ENCODE data around the gene KPTN. TPM values are rescaled to one million over a fixed set of nuclear protein-coding genes. Genes with fewer than 3 reads are reported as not detected.

The KPTN gene
- total RNA-seq, 2 experiments from 2014 or later = 11.0 to 13.3 TPM

- peak overlapping the region; percentile 97 for H3K27ac Mint-ChIP-seq
- H3K4me3 Mint-ChIP-seq = no peak overlapping the region
- no peaks in the 10 kb centered on the region for H3K9me3 Mint-ChIP-seq (ENCODE audit: low read depth)
- no peak for ATAC-seq
- peaks cover 2% of the 10 kb centered on the region for H3K27me3 Mint-ChIP-seq
- peaks cover 6% of the 10 kb centered on the region for H3K36me3 Mint-ChIP-seq
- CTCF ChIA-PET = interaction anchor here (0.8 to 3.6 kb wide), 26 partner anchors 10 to 1312 kb away, joined by 3 to 62 read pairs (median 6); partner anchors contain the start of genes DHX34, EHD2, NAPA and NOP53
- peaks cover 32% of the 10 kb centered on the region for H3K4me1 Mint-ChIP-seq
- DNase-seq = no peak
These were observed 819 bp downstream of the KPTN start for GRCh38 chr19:47483200-47483599.

DNA sequence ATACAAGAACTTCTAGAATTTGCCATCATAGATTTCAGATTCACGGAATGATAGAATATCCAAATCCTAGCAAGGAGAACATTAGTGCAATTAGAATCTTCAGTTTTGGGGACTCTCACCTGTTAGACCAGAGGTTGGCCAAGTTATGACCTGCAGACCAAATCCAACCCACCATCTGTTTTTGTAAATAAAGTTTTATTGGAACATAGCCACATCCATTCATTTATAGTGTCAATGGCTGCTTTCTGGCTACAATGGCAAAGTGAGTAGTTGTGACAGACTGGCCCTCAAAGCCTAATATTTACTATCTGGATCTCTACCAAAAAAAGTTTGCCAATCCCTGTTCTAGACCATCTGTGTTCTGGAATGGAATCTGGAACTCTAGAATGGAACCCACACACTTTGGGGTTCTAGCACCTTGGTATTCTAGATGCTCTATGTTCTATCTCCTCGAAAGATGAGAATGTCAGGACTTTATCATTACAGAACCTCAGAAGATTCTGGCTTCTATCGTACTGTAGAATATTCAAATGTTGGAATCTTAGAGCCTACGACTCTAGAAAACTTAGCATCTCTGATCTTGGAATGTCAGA is 2.5 kb downstream of the KPTN start:
- CTCF ChIA-PET = interaction anchor here (0.9 to 1.5 kb wide), 4 partner anchors 13 to 231 kb away, joined by 4 to 5 read pairs (median 4); no protein-coding TSS in a partner anchor
- Mint-ChIP-seq H3K36me3 (peaks cover 4% of the 10 kb centered on the region), H3K9me3 (ENCODE audit: low read depth) (no peaks in the 10 kb centered on the region), H3K4me3 (no peak overlapping the region), H3K27ac (no peak overlapping the region), H3K27me3 (peaks cover 2% of the 10 kb centered on the region), H3K4me1 (peaks cover 22% of the 10 kb centered on the region)
- ATAC-seq = no peak
- DNase-seq = no peak

DNA sequence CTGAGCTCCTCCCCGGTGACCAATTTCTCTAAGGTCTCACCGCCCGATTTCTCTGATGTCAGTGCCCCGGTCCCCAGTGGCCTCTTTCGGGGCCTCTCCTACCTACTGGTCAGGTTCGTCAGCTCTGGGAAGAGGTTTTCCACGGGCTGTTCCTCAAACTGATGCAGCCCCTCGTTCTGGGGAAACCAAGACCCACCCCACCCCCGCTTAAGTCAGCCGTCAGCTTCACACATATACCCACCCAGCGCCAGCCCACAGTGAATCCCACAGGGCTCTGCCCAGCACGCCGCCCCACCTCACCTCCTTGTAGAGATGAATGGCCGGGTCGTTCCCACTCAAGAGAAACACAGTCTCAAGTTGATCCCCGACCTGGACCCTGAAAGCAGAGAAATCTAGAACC is 3.4 kb downstream of the KPTN start:
- H3K36me3 Mint-ChIP-seq = peaks cover 4% of the 10 kb centered on the region
- H3K4me3 Mint-ChIP-seq = no peak overlapping the region
- no peak for DNase-seq
- peaks cover 2% of the 10 kb centered on the region for H3K27me3 Mint-ChIP-seq
- no peaks in the 10 kb centered on the region for H3K9me3 Mint-ChIP-seq (ENCODE audit: low read depth)
- CTCF ChIA-PET = no interaction called here
- ATAC-seq = no peak
- H3K4me1 Mint-ChIP-seq = peaks cover 13% of the 10 kb centered on the region
- no peak overlapping the region for H3K27ac Mint-ChIP-seq

GRCh38 chr19:47479701-47480503 is 4.1 kb downstream of the KPTN start:
- Mint-ChIP-seq H3K36me3 (no peaks in the 10 kb centered on the region), H3K4me1 (peaks cover 5% of the 10 kb centered on the region), H3K27me3 (peaks cover 2% of the 10 kb centered on the region), H3K9me3 (ENCODE audit: low read depth) (no peaks in the 10 kb centered on the region), H3K4me3 (no peak overlapping the region), H3K27ac (no peak overlapping the region)
- no peak for ATAC-seq
- CTCF ChIA-PET = interaction anchor here (1.3 kb wide), 1 partner anchor 43 kb away, joined by 4 read pairs; no protein-coding TSS in a partner anchor
- DNase-seq = no peak

GRCh38 chr19:47476438-47476972 is 7.5 kb downstream of the KPTN start:
- H3K36me3 Mint-ChIP-seq = no peaks in the 10 kb centered on the region
- ATAC-seq (no peak), DNase-seq (no peak)
- H3K27me3 Mint-ChIP-seq = peaks cover 5% of the 10 kb centered on the region
- no peaks in the 10 kb centered on the region for H3K9me3 Mint-ChIP-seq (ENCODE audit: low read depth)
- H3K27ac Mint-ChIP-seq = no peak overlapping the region
- CTCF ChIA-PET = no interaction called here
- H3K4me1 Mint-ChIP-seq = peaks cover 2% of the 10 kb centered on the region
- H3K4me3 Mint-ChIP-seq = no peak overlapping the region

- Mint-ChIP-seq H3K4me3 (no peak overlapping the region), H3K9me3 (ENCODE audit: low read depth) (no peaks in the 10 kb centered on the region), H3K27ac (no peak overlapping the region), H3K4me1 (peaks cover 6% of the 10 kb centered on the region), H3K27me3 (peaks cover 13% of the 10 kb centered on the region), H3K36me3 (no peaks in the 10 kb centered on the region)
- no peak for ATAC-seq
- CTCF ChIA-PET = no interaction called here
- no peak for DNase-seq
These were observed 8.6 kb downstream of the KPTN start for GRCh38 chr19:47475465-47475864.

DNA sequence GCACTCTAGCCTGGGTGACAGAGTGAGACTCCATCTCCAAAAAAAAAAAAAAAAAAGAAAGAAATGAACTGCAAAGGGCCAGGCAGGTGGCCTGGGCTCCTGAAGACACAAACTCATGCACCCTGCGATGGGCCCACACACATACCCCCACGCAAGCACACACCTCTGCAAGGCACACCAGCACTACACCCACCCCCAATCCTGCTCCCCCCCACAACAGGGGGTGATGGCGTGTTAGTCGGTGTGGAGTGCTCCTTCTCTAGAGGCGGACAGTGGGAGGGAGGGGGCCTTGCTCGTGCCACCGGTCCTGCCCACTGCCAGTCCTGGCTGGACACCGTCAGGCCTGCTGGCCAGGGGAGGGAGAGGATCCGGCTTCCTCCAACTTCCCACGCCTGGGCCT is 10.7 kb downstream of the KPTN start:
- Mint-ChIP-seq H3K27me3 (peaks cover 34% of the 10 kb centered on the region), H3K9me3 (ENCODE audit: low read depth) (no peaks in the 10 kb centered on the region)
- CTCF ChIA-PET = interaction anchor here (0.7 to 1.6 kb wide), 3 partner anchors 9 to 120 kb away, joined by 3 read pairs; partner anchors contain the start of gene KPTN

DNA sequence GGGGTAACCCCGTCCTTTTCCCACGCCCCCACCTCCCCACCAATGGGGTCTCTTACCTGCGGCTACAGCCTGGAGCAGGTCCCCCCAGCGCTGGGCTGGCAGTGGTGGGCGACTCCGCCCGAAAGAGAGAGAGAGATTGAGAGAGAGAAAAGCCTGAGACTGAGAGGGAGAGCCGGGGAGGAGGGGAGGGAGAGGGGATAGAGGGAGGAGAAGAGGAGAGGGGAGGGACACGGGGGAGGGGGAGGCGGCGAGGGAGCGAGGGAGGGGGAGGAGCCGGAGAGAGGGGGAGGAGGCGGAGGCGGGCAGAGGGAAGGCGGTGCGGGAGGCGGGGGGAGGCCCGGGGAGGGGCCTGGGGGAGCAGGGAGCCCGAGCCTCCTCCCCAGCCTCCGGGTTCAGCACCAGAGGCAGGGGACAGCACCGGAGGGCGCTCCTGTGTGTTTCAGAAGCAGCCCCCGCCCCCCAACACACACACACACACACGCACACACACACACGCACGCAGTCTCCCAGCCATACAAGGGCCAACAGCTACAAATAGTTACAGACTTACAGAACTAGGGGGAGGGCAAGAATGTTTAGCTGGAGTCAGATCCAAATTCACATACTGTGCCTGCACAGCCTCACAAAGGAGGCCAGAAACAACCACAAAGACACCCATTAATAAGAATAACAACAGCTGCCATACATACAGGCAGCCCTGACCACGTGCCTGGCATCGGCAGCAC is 12.1 kb downstream of the KPTN start, which contains the start of gene SLC8A2:
TSS of gene SLC8A2 (minus strand) at position 161 of the 725 bp plus-strand sequence. CDS start 5,490 bp downstream, outside the sequence.
- Mint-ChIP-seq H3K27ac (no peak within 1 kb of the TSS), H3K4me1 (peaks cover 6% of the 10 kb centered on the region), H3K27me3 (peaks cover 41% of the 10 kb centered on the region), H3K36me3 (no peaks in the 10 kb centered on the region), H3K4me3 (no peak within 1 kb of the TSS), H3K9me3 (ENCODE audit: low read depth) (no peaks in the 10 kb centered on the region)
- DNase-seq (peak; percentile 71), ATAC-seq (peak; percentile 68)
- CTCF ChIA-PET = interaction anchor here (0.6 to 1.6 kb wide), 2 partner anchors 11 to 12 kb away, joined by 3 read pairs; partner anchors contain the start of gene KPTN

More for the DNA sequence above, 10.7 kb downstream of the KPTN start:
- ATAC-seq = no peak
- Mint-ChIP-seq H3K4me1 (peaks cover 6% of the 10 kb centered on the region), H3K27ac (no peak overlapping the region), H3K4me3 (no peak overlapping the region), H3K36me3 (no peaks in the 10 kb centered on the region)
- no peak for DNase-seq

DNA sequence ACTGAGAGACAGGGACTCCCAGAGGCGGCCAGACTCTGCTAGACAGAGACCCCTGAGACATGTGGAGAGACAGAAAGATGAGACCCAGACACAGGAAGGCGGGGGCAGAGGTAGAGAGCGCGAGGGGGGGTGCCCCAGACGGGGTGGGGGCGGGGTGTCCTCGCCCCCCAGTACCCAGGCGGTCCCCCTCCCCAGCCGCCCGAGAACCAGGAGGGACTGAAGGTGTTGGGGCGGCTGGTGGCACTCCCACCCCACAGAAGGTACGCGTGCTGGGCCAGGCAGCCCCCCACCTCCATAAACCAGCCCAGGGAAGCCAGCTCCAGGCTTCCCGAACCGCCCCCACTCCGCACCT is 12.7 kb downstream of the KPTN start:
- no peak overlapping the region for H3K27ac Mint-ChIP-seq
- no peaks in the 10 kb centered on the region for H3K36me3 Mint-ChIP-seq
- H3K9me3 Mint-ChIP-seq (ENCODE audit: low read depth) = no peaks in the 10 kb centered on the region
- H3K4me1 Mint-ChIP-seq = peaks cover 6% of the 10 kb centered on the region
- peaks cover 41% of the 10 kb centered on the region for H3K27me3 Mint-ChIP-seq
- DNase-seq (no peak), ATAC-seq (no peak)
- CTCF ChIA-PET = interaction anchor here (0.6 kb wide), 1 partner anchor 13 kb away, joined by 3 read pairs; the partner anchor contains the start of gene KPTN
- H3K4me3 Mint-ChIP-seq = no peak overlapping the region

DNA sequence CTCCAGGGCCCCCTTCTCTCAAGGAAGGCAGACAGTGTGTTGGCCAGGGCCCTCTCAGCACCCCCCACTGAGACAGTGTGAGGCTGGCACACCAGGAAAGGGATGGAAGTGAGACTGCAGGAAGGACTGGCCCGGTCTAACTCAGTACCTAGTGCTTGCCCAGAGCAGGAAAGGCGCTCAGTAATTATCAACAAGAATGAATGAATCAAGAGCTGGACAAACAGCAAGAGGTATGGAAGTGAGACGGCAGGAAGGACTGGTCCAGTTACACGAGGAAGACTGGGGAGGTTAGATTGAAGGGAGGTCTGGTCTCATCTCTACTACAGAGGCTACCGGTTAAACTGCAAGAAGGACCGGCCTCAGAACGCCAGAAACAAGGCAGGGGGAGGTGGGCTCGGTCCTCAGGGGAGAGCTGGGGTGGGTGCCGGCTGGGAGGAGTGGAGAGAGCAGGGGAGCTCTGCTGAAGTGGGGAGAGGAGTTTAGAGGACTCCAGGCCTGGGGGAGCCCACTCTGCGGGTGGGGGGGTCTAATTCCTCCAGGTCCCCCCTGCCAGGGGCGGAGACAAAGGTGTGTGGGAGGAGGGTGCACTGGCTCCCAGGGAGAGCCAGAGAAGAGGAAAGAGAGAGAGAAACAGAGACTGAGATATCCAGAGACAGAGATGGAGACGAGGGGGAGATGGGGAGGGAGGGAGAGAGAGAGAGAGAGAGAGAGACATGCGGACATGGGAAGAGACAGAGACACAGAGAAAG is 13.4 kb downstream of the KPTN start:
- H3K27ac Mint-ChIP-seq = no peak overlapping the region
- no peak for DNase-seq
- CTCF ChIA-PET = interaction anchor here (0.6 kb wide), 1 partner anchor 56 kb away, joined by 4 read pairs; no protein-coding TSS in a partner anchor
- no peak overlapping the region for H3K4me3 Mint-ChIP-seq
- no peaks in the 10 kb centered on the region for H3K36me3 Mint-ChIP-seq
- H3K9me3 Mint-ChIP-seq (ENCODE audit: low read depth) = no peaks in the 10 kb centered on the region
- no peak for ATAC-seq
- peaks cover 6% of the 10 kb centered on the region for H3K4me1 Mint-ChIP-seq
- H3K27me3 Mint-ChIP-seq = peaks cover 44% of the 10 kb centered on the region

DNA sequence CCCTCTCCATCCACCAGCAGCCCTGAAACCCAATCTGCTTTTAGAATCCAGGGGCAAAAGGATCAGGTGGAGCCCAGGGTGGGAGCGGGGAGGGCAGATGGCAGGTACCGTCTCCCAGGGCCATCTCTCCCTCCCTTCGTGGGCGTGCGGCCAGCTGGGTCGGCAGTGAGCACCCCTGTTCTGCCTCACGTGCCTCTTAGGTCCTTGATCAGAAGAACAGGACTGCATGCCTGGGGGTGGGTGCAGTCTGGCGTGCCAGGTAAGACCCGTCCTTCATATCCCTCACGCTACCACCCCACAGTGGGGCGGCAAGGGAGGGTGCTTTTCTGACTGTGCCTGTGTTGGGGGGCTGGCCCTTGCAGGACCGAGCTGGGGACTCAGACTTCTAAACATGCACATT is 14.3 kb downstream of the KPTN start:
- peaks cover 49% of the 10 kb centered on the region for H3K27me3 Mint-ChIP-seq
- no peak for ATAC-seq
- H3K4me3 Mint-ChIP-seq = no peak overlapping the region
- H3K36me3 Mint-ChIP-seq = no peaks in the 10 kb centered on the region
- CTCF ChIA-PET = no interaction called here
- DNase-seq = no peak
- H3K27ac Mint-ChIP-seq = no peak overlapping the region
- H3K4me1 Mint-ChIP-seq = peaks cover 6% of the 10 kb centered on the region
- H3K9me3 Mint-ChIP-seq (ENCODE audit: low read depth) = no peaks in the 10 kb centered on the region

DNA sequence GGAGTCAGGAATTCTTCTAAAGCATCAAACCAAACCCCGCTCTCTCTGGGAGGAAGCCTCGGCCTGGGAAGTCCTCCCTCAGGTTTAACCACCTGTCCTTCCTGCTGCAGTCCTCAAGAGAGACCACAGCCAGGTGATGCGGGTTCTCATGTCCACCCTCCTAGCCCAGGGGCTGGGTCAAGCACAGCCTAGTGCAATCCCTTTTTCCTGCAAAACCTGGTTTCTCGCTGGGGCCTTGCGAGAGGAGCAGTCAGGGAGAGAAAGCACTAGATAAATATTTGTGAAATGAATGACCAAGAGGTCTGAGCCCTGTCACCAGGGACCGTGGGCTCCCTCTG is 14.7 kb downstream of the KPTN start:
- no peak for ATAC-seq
- CTCF ChIA-PET = no interaction called here
- DNase-seq = no peak
- no peaks in the 10 kb centered on the region for H3K36me3 Mint-ChIP-seq
- peaks cover 6% of the 10 kb centered on the region for H3K4me1 Mint-ChIP-seq
- H3K9me3 Mint-ChIP-seq (ENCODE audit: low read depth) = no peaks in the 10 kb centered on the region
- H3K27ac Mint-ChIP-seq = no peak overlapping the region
- H3K4me3 Mint-ChIP-seq = no peak overlapping the region
- peaks cover 51% of the 10 kb centered on the region for H3K27me3 Mint-ChIP-seq
